ENCODE results near the gene PDGFD.

Gene PDGFD

DNA sequence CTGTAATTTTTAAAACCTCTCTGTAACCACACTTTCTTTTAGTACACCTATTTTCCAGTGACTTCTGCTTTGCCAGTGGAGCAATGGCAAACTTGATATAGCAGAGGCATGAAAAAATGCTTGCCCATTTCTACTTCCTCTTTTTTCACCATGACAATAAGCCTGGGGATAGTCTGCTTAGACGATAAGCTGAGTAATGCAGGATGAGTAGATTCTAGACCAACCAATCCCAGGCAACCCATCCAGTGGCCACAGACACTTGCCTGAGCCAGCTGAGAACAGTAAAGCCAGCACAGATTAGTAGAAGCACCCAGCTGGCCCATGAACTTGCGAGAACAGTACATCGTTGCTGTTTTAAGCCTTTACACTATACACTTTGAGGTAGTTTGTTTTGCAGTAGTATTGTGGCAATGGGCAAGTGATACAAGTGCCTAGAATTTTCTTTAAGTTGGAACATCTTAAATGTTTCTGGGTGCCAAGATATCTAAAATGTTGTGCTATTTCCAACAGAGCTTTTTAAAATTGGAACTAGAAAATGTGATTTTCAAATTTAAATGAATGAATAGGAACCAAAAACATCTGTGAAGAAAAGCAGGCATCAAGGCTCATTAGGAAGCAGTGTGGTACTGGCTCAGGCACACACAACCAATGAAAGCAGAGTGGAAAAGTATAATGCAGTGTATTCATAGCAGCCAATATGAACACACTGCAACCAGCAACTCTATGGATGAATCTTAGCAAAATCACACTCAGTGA, 89.8 kb downstream of the PDGFD start:
- DNase-seq (ENCODE audit: extremely low read depth, low read depth), result no peak
- TF ChIP-seq, protein P1, sequence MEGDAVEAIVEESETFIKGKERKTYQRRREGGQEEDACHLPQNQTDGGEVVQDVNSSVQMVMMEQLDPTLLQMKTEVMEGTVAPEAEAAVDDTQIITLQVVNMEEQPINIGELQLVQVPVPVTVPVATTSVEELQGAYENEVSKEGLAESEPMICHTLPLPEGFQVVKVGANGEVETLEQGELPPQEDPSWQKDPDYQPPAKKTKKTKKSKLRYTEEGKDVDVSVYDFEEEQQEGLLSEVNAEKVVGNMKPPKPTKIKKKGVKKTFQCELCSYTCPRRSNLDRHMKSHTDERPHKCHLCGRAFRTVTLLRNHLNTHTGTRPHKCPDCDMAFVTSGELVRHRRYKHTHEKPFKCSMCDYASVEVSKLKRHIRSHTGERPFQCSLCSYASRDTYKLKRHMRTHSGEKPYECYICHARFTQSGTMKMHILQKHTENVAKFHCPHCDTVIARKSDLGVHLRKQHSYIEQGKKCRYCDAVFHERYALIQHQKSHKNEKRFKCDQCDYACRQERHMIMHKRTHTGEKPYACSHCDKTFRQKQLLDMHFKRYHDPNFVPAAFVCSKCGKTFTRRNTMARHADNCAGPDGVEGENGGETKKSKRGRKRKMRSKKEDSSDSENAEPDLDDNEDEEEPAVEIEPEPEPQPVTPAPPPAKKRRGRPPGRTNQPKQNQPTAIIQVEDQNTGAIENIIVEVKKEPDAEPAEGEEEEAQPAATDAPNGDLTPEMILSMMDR (IDR thresholded peaks at IDR 0.05; ENCODE audit: low read depth, low read length), result no peak

DNA sequence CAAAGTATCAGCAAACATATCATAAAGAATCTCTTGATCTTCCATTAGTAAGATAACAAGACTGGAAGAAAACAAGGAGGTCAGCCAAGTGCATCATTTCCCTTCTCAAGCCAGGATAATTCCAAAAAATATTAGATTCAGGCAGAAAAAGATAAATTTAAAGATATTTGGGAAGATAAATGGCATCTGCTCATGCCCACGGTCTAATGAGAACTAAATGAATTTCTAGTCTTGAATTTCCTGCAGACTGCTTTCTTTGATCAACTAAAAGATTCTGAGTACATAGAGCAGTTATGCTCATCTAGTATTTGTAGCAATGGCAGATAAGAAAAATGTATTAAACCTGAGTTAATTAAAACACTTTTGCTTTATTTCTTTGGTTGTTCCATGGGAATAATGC, 96.4 kb downstream of the PDGFD start:
- TF ChIP-seq, protein P1 (IDR thresholded peaks at IDR 0.05; ENCODE audit: low read depth, low read length), result no peak
- DNase-seq (ENCODE audit: extremely low read depth, low read depth), result no peak

DNA sequence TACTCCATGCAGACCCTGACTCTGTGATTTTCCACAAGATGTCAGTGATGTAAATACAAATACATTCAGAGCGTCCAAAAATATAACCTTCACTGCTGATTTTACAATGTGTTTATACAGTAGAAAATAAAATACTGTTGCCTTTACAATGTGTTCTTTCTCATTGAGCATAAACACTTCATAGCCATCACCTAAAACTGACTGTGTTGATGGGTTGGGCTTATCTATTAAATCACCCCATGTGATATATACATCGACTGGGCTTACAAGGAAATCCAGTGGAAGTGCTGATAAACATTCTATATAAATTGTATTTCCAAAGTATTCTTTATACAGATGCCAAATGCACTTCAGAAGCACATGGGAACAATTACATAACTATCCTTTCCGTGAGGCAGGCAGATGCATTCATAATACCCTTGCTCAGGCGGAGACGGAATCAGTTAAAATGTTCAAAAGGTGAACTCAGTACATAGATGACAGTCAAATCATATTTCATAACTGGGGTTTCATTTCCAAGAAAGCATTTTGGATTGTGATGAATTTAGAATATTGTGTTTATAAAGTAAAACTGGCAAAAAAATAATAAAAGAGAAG, 99.8 kb downstream of the PDGFD start:
- no peak for DNase-seq (ENCODE audit: extremely low read depth, low read depth)

DNA sequence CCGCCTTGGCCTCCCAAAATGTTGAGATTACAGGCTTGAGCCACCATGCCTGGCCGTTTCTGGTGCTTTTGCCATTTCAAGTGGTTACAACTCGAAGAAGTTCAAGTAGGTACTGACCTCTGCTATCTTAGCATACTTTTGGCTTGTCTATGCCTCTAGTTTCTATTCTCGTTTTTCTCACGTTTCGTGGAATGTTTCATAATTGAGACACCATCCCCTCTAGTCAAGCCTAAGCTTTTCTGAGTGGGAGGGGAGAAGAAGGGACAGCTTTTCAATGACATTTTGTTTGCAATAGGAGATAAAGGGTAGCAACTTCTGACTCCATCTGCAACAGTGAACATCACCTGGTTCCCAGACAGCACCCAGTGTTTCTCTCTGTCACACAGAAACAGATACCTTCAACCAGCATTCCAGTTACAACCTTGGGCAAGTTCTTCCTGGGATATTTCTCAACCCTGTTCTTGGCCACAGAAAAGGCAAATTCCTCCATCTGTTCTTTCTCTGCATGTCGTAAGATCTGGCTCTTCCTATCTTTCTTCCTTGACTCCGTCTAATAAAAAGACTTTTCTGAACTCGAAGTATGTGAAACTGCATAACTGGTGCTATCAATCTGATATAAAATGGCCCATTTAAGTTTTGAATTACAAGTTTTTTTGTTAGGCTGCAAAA, 102.0 kb downstream of the PDGFD start:
- no peak for DNase-seq (ENCODE audit: extremely low read depth, low read depth)

More for the DNA sequence above, 99.8 kb downstream of the PDGFD start:
- TF ChIP-seq, protein P1 (IDR thresholded peaks at IDR 0.05; ENCODE audit: low read depth, low read length), result no peak

DNA sequence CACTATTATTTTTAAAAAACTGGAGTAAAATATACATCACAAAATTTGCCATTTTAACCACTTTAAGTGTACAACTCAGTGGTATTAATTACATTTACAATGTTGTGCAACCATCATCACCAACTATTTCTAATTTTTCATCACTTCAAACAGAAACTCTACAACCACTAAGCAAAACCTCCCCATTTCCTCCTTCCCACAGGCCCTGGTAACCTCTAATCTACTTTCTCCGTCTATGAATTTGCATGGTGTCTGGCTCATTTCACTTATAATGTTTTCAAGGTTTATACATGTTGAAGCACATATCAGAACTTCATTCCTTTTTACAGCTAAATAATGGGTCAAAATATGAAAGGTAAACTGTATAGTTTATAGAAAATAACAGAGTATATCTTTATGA, 103.1 kb downstream of the PDGFD start:
- TF ChIP-seq, protein P1 (IDR thresholded peaks at IDR 0.05; ENCODE audit: low read depth, low read length), result no peak
- DNase-seq (ENCODE audit: extremely low read depth, low read depth), result no peak

More for the DNA sequence above, 102.0 kb downstream of the PDGFD start:
- TF ChIP-seq, protein P1 (IDR thresholded peaks at IDR 0.05; ENCODE audit: low read depth, low read length), result no peak

DNA sequence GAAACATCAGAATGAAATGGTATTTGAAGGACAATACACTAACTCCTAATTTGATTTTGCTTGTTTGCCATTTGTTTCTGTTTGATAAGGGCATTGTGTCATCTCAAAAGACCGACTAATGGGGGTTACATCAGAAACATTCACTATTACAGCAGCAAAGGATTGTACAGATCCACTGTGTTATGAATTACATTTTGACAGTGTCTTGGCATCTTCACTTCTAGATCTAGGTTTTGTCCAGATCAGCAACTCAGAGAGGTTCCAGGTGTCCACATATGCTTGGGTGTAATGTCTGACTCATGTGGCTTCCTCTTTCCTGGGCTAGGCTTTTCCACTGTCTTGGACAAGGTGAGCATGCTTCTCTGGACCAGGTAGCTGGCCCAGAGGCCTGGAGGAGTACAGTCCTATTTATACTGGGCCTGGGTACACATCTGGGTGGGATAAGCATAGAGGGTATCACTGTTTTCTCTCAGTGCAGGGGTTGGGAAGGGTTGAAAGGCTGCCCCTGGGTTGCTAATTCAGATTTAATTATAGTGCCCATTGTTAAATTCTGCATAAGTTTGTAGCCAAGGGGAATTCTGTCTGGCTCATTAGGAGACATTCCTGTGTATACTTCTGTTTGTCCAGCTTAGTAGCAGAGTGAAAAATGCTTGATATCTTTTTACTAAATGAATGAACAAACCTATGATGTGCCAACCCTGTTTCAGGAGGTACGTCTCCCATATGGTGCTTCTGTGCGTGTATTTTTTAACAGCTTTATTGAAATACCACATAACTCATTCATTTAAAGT, 103.7 kb downstream of the PDGFD start:
- TF ChIP-seq, protein P1 (IDR thresholded peaks at IDR 0.05; ENCODE audit: low read depth, low read length), result no peak
- no peak for DNase-seq (ENCODE audit: extremely low read depth, low read depth)
